Neuron (in vitro differentiated cells): ENCODE results near the gene ATP2C2.
"Not testable (repeated sequence)": the region's sequence is repeated elsewhere in the genome, so short reads cannot be mapped to it uniquely, and the experiment has no call there.

Experiments used
- H2AFZ ChIP-seq: one replicate; pipeline ENCODE4 v1.6.1; 2013; ENCODE audit warnings: low read depth, mild to moderate bottlenecking, inconsistent platforms, low read length, moderate library complexity
- H3K27me3 ChIP-seq: one replicate; pipeline ENCODE4 v1.6.1; 2013; ENCODE audit warnings: low read length; ENCODE audit not compliant: insufficient read depth
- H3K36me3 ChIP-seq: one replicate; pipeline ENCODE4 v1.6.1; 2013; ENCODE audit warnings: low read length; ENCODE audit not compliant: insufficient read depth
- H3K4me1 ChIP-seq: one replicate; pipeline ENCODE4 v1.6.1; 2013; ENCODE audit warnings: low read length; ENCODE audit not compliant: insufficient read depth
- H3K4me3 ChIP-seq: 2 replicates; pipeline ENCODE4 v1.5.1; 2013; ENCODE audit warnings: mild to moderate bottlenecking, low read length, moderate library complexity
- H3K9me3 ChIP-seq: one replicate; pipeline ENCODE4 v1.6.1; 2013; ENCODE audit warnings: low read length

Gene ATP2C2

DNA sequence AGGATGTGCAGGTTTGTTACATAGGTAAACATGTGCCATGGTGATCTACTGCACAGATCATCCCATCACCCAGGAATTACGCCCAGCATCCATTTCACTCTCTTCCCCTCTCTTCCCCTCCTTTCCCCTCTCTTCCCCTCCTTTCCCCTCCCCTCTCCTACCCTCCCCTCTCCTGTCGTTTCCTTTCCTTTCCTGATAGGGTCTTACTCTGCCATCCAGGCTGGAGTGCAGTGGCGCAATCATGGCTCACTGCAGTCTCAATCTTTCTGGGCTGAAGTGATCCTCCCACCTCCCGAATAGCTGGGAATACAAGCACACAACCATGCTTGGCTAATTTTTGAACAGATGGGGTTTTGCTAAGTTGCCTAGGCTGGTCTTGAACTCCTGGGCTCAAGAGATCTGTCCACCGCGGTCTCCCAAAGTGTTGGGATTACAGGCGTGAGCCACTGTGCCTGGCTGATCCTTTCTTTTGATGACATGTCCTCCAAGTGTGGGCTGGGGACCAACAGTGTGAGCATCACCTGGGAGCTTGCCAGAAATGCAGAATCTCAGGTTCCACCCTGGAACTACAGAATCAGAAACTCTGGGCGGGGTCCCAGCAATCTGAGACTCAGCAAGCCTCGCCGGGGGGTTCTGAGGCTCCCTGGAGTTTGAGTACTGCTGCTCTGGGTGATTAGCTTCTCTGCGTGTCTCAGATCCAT lies 10.8 kb downstream of the ATP2C2 start:
- H3K27me3 ChIP-seq, result no peaks in the 10 kb centered on the region
- H3K4me1 ChIP-seq, result peaks cover 29% of the 10 kb centered on the region
- no peaks in the 10 kb centered on the region for H3K36me3 ChIP-seq
- peaks cover 2% of the 10 kb centered on the region for H3K9me3 ChIP-seq
- H3K4me3 ChIP-seq, result no peak overlapping the region
- no peak overlapping the region for H2AFZ ChIP-seq

DNA sequence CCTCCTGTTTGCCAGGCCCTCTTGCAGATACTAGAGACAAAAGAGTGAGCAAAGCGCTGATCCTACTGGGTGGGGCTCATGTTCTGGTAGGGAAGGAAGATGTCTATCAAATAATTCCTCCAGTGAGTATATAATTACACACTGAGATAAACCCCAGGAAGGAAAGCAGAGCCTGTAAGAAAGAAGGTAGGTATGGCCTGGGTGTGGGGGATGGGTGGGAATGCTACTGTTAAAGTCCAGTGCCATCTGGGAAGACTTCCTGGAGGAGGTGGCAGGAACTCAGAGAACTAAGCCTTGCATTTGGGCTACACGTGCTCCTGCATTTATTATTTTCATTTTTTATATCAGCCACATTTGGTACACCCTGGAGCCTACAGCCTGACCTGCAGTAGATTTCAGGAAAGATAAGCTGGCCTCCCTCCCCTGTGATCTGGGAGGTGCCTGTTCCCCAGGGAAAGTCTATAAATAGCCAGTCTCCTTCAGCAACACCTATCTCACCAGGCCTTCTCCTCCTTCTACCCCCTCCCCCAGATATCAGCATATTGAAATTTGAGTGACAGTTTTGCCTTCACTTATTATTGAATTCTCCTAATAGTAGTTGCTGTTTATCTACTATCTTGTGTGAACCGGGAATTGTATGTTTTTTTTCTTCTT lies 11.5 kb downstream of the ATP2C2 start:
- peaks cover 2% of the 10 kb centered on the region for H3K9me3 ChIP-seq
- no peak overlapping the region for H2AFZ ChIP-seq
- no peaks in the 10 kb centered on the region for H3K36me3 ChIP-seq
- no peak overlapping the region for H3K4me3 ChIP-seq
- no peaks in the 10 kb centered on the region for H3K27me3 ChIP-seq
- H3K4me1 ChIP-seq, result peaks cover 22% of the 10 kb centered on the region

DNA sequence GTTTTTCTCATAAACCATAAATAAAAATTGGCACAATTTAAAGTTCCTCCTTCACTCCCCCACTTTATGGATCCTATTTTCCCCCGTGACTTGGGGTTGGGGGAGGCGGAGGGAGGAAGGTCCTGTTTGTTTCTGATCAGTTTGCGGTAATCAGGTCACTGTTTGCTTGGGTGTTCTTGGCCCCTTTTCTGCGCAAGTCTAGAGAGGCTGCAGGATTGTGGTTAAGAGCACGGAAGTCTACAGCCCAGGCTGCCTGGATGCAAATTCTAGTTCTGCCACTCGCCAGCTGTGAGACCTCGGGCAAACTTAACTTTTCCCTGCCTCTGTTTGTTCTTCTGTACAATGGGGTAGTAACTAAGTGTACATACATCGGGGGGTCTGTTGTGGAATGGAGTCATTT lies 12.1 kb downstream of the ATP2C2 start:
- Histone ChIP-seq H3K4me3 (no peak overlapping the region), H3K36me3 (no peaks in the 10 kb centered on the region), H3K9me3 (peaks cover 7% of the 10 kb centered on the region), H2AFZ (no peak overlapping the region), H3K4me1 (peaks cover 17% of the 10 kb centered on the region), H3K27me3 (no peaks in the 10 kb centered on the region)

GRCh38 chr16:84382396-84382795 lies 14.1 kb downstream of the ATP2C2 start:
- Histone ChIP-seq H3K4me3 (no peak overlapping the region), H3K4me1 (peaks cover 16% of the 10 kb centered on the region), H3K9me3 (peaks cover 10% of the 10 kb centered on the region), H3K36me3 (no peaks in the 10 kb centered on the region), H3K27me3 (no peaks in the 10 kb centered on the region), H2AFZ (no peak overlapping the region)

DNA sequence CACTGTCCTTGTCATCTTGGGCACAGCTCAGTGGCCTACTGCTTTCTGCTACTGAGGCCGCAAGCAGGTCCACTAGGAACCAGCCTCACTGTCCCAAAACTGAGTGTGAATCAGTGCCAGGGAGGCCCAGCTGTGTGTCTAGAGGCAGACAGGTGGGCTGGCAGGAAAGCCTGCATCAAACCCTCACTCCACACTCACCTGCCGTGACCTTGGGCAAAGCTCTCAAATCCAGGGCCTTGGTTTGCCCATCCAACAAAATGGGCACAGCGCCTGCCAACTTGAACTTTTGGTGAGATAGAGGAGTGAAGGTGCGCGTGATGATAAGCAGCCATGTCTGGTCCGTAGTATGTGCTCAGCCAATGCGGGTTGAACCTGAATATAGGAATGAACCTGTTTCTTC lies 14.8 kb downstream of the ATP2C2 start:
- Histone ChIP-seq H3K36me3 (no peaks in the 10 kb centered on the region), H2AFZ (no peak overlapping the region), H3K9me3 (peaks cover 10% of the 10 kb centered on the region), H3K4me1 (peaks cover 11% of the 10 kb centered on the region), H3K4me3 (no peak overlapping the region), H3K27me3 (no peaks in the 10 kb centered on the region)

DNA sequence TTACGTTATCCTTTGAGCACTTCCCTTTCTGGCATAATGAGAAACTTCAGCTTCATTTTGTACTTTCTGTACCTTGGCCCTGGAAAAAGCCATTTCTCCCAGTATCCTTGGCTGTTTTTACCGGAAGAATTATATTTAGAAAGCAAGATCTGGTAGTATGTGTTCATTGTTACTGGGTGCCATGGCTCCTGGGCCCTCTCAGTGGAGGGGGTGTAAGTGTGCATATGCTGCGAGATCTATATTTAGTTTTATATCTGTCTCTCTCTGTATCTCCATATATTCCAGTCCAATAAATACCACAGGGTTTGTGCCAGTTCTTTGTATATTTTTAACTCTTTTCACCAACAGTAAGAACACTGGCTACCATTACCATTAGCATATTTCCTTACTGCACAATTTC lies 17.7 kb downstream of the ATP2C2 start:
- H3K4me3 ChIP-seq, result no peak overlapping the region
- no peak overlapping the region for H2AFZ ChIP-seq
- no peaks in the 10 kb centered on the region for H3K4me1 ChIP-seq
- H3K9me3 ChIP-seq, result peaks cover 10% of the 10 kb centered on the region
- no peaks in the 10 kb centered on the region for H3K27me3 ChIP-seq
- H3K36me3 ChIP-seq, result no peaks in the 10 kb centered on the region

DNA sequence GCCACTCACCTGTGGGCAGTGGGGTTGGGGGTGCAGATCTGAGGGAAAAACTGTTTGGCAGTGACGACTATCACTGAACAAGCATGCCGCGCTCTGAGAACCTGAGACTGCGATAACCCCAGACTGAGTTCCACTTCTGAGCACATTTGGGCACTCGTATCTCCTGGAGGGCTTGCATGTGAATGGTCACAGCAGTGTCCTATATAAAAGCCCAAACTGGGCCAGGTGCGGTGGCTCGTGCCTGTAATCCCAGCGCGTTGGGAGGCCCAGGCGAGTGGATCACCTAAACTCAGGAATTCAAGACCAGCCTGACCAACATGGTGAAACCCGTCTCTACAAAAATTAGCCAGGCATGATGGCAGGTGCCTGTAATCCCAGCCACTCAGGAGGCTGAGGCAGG lies 18.7 kb downstream of the ATP2C2 start:
- H3K4me1 ChIP-seq, result no peaks in the 10 kb centered on the region
- H3K36me3 ChIP-seq, result no peaks in the 10 kb centered on the region
- no peaks in the 10 kb centered on the region for H3K27me3 ChIP-seq
- H3K4me3 ChIP-seq, result no peak overlapping the region
- H3K9me3 ChIP-seq, result peaks cover 10% of the 10 kb centered on the region
- H2AFZ ChIP-seq, result no peak overlapping the region

DNA sequence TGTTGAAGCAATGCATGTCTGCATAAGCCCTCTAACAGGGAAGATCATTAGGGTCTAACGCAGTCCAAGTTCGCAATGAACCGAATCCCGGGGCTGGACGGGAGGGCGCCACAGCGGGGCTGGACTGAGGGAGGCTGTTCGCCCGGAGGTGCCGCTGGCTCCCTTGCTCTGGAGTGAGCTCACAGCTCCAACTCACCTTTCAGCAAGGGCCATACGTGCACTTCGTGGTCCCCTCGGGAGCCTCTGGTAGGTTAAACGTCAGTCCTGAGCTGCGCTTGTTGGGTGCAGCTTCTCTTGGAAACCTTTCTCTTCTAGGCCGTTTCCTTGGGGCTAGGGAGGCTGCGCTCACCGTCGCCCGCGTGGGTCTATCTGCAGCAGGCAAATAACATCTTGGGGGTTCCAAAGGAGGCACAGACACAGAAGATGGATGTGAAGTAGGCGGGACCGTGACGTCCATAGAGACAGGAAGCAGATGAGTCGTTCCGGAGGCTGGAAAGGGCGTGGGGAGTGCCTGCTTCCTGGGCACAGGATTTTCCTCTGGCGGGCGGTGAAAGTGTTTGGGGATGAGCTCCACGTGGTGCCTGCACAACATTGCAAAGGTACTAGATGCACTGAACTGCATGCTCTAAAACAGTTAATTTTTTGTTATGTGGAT lies 21.9 kb downstream of the ATP2C2 start:
- peaks cover 4% of the 10 kb centered on the region for H3K9me3 ChIP-seq
- no peak overlapping the region for H3K4me3 ChIP-seq
- H3K4me1 ChIP-seq, result no peaks in the 10 kb centered on the region
- H3K27me3 ChIP-seq, result no peaks in the 10 kb centered on the region
- no peaks in the 10 kb centered on the region for H3K36me3 ChIP-seq
- no peak overlapping the region for H2AFZ ChIP-seq

DNA sequence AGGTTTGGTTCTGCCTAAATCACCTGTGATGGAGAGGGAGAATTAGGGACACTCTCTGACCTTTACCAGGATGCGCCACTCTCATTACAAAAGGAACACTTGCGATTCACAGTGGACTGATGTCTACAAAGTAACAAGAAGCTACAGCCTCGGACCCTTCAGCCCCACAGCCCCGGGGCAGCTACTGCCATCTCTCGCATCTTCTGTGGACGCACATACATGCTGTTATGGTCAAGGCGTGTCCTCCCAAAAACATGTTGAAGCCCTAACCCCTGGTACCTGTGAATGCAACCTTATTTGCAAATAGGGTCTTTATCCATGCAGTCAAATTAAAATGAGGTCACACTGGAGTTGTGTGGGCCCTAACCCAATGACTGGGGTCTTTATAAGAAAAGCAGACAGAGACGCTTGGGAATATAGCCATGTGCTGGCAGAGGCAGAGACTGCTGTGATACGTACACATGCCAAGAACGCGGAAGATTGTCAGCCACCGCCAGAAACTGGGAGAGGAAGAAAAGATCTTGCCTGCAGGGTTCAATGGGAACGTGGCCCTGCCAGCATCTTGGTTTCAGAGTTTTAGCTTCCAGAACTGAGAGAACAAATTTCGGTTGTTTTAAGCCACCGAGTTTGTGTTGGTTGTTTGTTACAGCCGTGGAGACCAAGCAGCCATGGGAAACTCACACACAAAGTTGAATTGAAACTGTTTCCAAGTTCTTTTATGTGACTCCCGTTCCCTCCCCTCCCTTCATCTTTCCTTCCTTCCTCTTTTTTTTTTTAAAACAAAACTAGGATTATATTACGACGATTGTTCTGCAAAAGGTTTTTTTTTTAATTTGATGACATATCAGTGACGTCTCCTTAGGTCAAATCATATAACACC lies 23.1 kb downstream of the ATP2C2 start:
- Histone ChIP-seq H3K4me3 (no peak overlapping the region), H3K9me3 (no peaks in the 10 kb centered on the region), H2AFZ (no peak overlapping the region)

DNA sequence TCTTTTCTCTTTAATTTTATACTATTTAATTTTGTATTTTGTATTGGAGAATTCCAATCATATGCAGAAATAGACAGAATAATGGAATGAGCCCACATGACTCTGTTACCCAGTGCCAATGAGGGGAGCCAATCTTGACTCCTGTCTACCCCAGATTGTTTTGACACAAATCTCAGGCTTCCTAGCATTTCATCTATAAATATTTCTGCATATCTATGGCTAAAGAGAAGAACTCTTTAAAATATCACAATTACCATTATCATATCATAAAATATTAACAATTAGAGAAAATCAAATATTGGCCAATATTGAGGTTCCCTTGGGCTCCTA lies 23.7 kb downstream of the ATP2C2 start:
- no peaks in the 10 kb centered on the region for H3K27me3 ChIP-seq
- no peaks in the 10 kb centered on the region for H3K9me3 ChIP-seq
- H3K4me1 ChIP-seq, result no peaks in the 10 kb centered on the region
- H2AFZ ChIP-seq, result no peak overlapping the region
- no peaks in the 10 kb centered on the region for H3K36me3 ChIP-seq
- no peak overlapping the region for H3K4me3 ChIP-seq

More for the DNA sequence above, 23.1 kb downstream of the ATP2C2 start:
- no peaks in the 10 kb centered on the region for H3K4me1 ChIP-seq
- no peaks in the 10 kb centered on the region for H3K27me3 ChIP-seq
- H3K36me3 ChIP-seq, result no peaks in the 10 kb centered on the region

DNA sequence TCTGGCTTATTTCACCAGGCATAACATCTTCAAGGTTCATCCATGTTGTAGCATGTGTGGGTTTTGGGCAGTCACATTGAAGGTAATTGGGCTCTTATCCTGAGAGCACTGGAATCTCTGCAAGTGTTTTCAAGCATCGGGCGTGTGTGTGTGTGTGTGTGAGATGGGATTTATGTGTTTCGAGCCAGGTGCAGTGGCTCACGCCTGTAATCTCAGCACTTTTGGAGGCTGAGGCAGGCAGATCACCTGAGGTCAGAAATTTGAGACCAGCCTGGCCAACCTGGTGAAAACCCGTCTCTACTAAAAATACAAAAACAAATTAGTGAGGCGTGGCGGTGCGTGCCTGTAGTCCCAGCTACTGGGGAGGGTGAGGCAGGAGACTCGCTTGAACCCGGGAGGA lies 27.7 kb downstream of the ATP2C2 start:
- not testable (repeated sequence) for H3K36me3 ChIP-seq, H2AFZ ChIP-seq, H3K4me3 ChIP-seq, H3K9me3 ChIP-seq, H3K27me3 ChIP-seq, H3K4me1 ChIP-seq

GRCh38 chr16:84396537-84397008 lies 28.2 kb downstream of the ATP2C2 start:
- peaks cover 2% of the 10 kb centered on the region for H3K4me1 ChIP-seq
- H3K4me3 ChIP-seq, result no peak overlapping the region
- no peaks in the 10 kb centered on the region for H3K27me3 ChIP-seq
- H3K9me3 ChIP-seq, result no peaks in the 10 kb centered on the region
- H3K36me3 ChIP-seq, result no peaks in the 10 kb centered on the region
- no peak overlapping the region for H2AFZ ChIP-seq

DNA sequence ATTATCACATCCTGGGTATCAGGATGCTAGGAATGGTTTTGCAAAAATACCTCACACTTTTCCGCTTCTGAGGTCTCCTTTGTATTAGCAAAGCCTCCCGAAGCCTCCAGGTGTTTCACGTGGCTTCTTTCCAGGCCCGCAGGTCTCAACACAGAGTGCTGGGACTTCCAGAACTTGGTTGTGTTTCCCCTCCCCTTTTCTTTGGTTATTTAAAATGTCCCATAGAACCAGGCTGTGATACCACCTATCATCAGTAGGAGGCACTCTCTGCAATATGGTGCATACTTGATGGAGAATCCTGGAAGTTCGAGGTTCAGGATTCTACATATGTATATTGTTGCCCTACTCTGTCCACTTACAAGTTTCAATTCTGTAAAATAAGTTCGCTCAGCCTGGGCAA lies 28.8 kb downstream of the ATP2C2 start:
- Histone ChIP-seq H3K36me3 (no peaks in the 10 kb centered on the region), H3K4me1 (peaks cover 2% of the 10 kb centered on the region), H2AFZ (no peak overlapping the region), H3K9me3 (no peaks in the 10 kb centered on the region), H3K4me3 (no peak overlapping the region), H3K27me3 (no peaks in the 10 kb centered on the region)
